ENCODE measurements around the gene SLC35G2.
A peak's percentile ranks its signal among the peaks of the same experiment; 100 is the strongest.

The SLC35G2 gene

DNA sequence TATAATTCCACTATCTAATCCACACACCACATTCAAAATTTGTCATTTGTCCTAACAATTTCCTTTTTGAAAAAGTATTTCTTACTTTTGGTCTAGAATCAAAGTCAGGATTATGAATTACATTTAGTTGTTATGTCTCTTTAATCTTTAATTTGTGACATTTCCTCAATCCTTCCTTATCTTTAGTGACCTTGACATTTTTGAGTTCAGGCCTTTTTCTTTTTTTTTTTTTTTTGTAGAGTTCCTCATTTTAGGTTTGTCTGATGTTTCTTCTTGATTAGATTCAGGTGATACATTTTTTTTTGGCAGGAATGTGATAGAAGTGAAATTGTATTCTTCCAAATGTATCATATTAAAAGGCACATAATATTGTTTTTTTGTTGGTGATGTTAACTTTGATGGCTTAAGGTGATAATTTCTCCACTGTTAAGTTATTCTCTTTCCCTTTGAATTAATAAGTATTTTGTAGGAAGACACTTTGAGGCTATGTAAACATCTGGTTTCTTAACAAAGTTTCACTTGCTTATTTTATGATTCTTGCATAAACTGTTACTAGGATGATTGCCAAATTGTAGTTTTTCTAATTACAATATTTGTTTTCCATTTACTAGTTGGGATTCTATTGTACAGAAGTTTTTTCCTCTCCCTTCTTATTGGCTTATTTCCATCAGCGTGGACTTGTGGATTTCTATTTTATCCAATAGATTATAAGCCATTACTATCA is 16.3 kb downstream of the SLC35G2 start:
- no peaks in the 10 kb centered on the region for H3K36me3 ChIP-seq
- H3K4me1 ChIP-seq, result peaks cover 25% of the 10 kb centered on the region
- no peak overlapping the region for H3K9ac ChIP-seq
- no peak for TF ChIP-seq Cebpa-rat (IDR thresholded peaks at IDR 0.05)
- H3K27ac ChIP-seq, result no peak overlapping the region
- H4K20me1 ChIP-seq, result no peaks in the 10 kb centered on the region
- H3K27me3 ChIP-seq, result no peaks in the 10 kb centered on the region
- no peaks in the 10 kb centered on the region for H3K9me3 ChIP-seq
- H3K4me3 ChIP-seq, result no peak overlapping the region
- no peak overlapping the region for H3K4me2 ChIP-seq

DNA sequence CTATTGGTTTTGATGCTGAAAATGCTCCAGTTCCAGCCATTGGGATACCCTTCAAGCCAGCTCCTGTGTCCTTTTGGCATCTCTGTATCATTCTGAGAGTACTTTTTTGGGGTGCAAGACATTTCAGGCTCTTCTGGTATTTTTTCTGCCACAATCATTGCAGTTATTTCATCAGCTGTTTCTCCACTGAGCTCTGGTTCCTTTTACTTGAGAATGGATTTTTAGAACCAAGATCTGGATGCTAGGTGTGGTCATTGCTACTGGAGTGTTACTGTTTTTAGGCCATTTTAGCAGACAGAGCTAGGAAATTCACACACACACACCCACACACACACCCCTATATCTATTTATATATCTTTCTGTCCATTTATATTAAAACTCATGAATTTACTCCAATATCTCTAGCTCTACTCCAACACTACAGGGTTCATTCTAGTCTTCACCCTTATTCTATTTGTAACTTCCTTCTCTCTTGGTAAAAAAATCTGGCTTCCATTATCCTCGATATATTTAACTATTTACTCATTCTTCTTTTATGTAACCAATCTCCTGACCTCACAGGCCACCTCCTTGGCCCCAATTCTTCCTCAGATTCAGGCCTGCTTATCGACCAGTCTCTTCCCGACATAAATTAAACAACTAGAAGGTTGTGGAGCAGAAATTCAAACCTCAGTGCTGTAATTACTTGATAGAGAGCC is 17.0 kb downstream of the SLC35G2 start:
- peaks cover 2% of the 10 kb centered on the region; the same call in 1 of the 2 replicates for H3K36me3 ChIP-seq
- peaks cover 25% of the 10 kb centered on the region for H3K4me1 ChIP-seq
- no peaks in the 10 kb centered on the region for H3K9me3 ChIP-seq
- no peaks in the 10 kb centered on the region for H4K20me1 ChIP-seq
- H3K9ac ChIP-seq, result no peak overlapping the region
- no peak overlapping the region for H3K4me3 ChIP-seq
- H3K4me2 ChIP-seq, result no peak overlapping the region
- H3K27ac ChIP-seq, result no peak overlapping the region
- TF ChIP-seq Cebpa-rat (IDR thresholded peaks at IDR 0.05), result no peak
- no peaks in the 10 kb centered on the region for H3K27me3 ChIP-seq

DNA sequence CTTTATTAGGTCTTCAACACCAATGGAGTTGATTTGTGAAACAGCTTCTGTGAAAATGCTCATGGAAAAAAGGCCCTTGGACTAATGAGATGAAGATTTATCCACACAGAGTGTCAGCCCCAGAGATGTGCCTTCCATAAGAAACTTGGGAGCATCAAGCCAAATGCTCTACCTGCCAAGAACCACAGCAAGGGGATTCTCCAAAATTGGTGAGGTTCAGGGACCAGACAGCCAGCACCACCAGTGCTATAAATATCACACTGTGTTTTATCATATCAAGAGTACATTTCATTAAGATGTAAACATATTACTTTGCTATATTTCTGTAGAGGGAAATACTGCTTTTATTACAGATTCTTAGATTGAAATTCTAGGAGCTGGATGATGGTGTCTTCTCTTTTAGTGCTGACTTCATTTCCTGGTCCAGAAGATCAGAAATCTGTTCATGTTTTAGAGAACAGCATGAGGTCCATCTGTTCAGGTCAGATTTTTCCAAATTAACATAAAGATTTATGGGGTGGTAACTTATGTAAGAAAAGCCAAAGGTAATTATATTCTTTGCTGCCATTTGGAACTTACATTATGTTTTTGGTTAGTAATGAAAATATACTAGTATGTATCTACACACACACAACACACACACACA is 17.7 kb downstream of the SLC35G2 start:
- no peaks in the 10 kb centered on the region for H3K27me3 ChIP-seq
- H3K4me2 ChIP-seq, result no peak overlapping the region
- peaks cover 9% of the 10 kb centered on the region; the same call in 1 of the 2 replicates for H3K36me3 ChIP-seq
- TF ChIP-seq Cebpa-rat (IDR thresholded peaks at IDR 0.05), result no peak
- H3K4me3 ChIP-seq, result no peak overlapping the region
- no peak overlapping the region for H3K9ac ChIP-seq
- peaks cover 25% of the 10 kb centered on the region for H3K4me1 ChIP-seq
- H3K27ac ChIP-seq, result no peak overlapping the region
- no peaks in the 10 kb centered on the region for H3K9me3 ChIP-seq
- H4K20me1 ChIP-seq, result no peaks in the 10 kb centered on the region

DNA sequence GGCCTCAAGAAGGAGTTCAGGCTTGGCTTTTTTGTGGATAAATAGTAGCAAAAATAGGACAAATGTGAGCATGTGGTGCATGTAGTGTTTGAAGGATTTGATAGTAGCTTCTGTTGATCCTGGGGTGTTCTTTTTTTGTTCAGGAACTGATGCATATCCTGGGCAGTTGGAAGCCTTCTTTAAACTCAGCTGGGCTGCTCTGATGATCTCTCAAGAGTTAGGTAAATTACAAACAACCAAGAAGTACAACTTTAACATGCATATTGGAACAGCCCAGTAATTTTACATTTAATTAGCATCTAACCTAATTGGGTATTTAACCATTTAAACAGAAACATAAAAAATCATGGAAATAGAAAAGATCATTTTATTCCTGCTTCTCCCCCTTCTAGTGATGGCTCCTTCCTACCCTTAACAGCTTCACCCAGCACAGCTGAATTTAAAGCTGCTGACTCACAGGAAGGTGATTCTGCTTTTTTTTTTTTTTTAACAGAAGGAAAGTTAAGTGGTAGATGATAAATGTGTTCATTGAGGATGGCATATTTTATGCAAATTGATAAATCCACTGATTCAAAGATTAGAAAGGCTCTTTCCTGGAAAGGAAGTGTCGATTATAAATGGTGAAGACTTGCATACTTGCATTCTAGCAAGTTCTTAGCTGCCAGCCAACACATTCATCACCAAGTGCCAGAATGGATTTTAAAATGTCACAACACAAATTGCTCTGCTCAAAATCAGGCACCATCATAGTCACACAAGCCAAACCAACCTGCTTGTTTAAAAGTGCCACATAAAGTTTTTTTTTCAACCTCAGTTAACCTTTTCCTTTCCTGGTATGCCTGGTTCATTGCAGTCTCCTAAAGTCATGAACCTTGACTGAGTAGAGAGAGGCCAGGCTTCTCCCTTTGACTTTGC is 20.0 kb downstream of the SLC35G2 start:
- Histone ChIP-seq H3K27me3 (no peaks in the 10 kb centered on the region), H3K4me2 (peak overlapping the region; percentile 48), H4K20me1 (no peaks in the 10 kb centered on the region), H3K4me3 (no peak overlapping the region), H3K4me1 (peaks cover 25% of the 10 kb centered on the region), H3K9me3 (no peaks in the 10 kb centered on the region), H3K9ac (no peak overlapping the region), H3K36me3 (peaks cover 24% of the 10 kb centered on the region), H3K27ac (peak overlapping the region; percentile 23; the same call in 1 of the 2 replicates)
- no peak for TF ChIP-seq Cebpa-rat (IDR thresholded peaks at IDR 0.05)

DNA sequence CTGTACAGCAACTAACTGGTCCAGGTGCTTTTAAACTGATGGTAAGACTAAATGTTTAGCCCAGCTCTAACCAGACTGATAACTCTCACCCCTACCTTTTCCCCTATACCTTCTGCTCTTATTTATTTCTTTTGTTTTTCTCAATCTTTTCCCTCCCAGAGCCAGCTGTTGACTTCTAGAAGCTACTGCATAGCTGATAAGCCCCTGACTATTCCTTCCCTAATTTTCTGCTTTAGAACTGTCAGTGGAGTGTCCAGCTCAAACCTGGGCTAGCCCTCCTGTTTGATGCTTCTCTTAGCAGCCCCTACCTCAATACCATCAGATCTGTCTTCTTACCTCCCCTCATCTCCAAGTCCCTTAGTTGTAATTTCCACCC is 20.6 kb downstream of the SLC35G2 start:
- H3K4me3 ChIP-seq, result no peak overlapping the region
- no peak overlapping the region for H3K9ac ChIP-seq
- no peaks in the 10 kb centered on the region for H4K20me1 ChIP-seq
- no peak for TF ChIP-seq Cebpa-rat (IDR thresholded peaks at IDR 0.05)
- H3K4me2 ChIP-seq, result peak overlapping the region; percentile 48
- H3K27me3 ChIP-seq, result no peaks in the 10 kb centered on the region
- no peaks in the 10 kb centered on the region for H3K9me3 ChIP-seq
- H3K27ac ChIP-seq, result peak overlapping the region; percentile 23; the same call in 1 of the 2 replicates
- H3K36me3 ChIP-seq, result peaks cover 31% of the 10 kb centered on the region
- peaks cover 25% of the 10 kb centered on the region for H3K4me1 ChIP-seq

DNA sequence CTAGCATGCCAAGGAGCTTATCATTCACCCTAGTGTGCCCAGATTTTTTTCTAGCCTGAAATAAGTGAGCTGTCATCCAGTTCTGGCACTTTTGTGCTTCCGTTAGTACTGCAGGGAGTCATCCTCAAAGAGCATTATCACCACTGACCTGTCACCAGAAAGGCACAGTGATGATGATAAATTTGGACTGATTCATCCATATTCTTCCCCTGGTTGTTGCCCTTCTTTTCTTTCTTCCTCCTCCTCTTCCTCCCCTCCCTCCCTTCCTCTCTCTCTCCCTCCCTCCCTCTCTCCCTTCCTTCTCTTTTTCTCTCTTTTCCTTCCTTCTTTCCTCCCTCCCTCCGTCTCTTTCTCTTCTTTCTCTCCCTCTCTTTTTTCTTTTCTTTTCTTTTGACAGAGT is 21.3 kb downstream of the SLC35G2 start:
- no peaks in the 10 kb centered on the region for H3K27me3 ChIP-seq
- peaks cover 34% of the 10 kb centered on the region for H3K36me3 ChIP-seq
- H3K9me3 ChIP-seq, result no peaks in the 10 kb centered on the region
- H4K20me1 ChIP-seq, result no peaks in the 10 kb centered on the region
- no peak overlapping the region for H3K4me2 ChIP-seq
- no peak overlapping the region for H3K9ac ChIP-seq
- no peak overlapping the region for H3K4me3 ChIP-seq
- no peak overlapping the region for H3K27ac ChIP-seq
- peaks cover 25% of the 10 kb centered on the region for H3K4me1 ChIP-seq
- TF ChIP-seq Cebpa-rat (IDR thresholded peaks at IDR 0.05), result no peak

DNA sequence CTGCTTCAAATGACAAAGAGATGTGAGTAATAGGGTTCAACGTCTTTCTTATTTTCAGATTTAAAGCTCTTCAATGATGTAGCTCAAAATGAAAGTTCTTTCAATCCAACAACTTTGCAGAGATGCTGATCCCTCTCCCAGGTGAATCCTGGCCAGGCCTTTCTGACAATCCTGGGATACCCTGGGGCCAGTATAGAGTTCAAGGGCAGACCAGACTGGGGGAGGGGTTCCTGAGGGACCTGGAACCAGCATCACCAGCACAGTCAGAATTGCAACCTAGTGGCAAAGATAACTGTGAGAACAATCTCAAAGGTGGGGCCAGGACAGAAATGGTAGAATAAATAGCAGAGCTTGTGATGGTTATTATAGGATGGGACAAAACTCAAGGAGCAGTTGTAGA is 23.4 kb downstream of the SLC35G2 start:
- no peak for TF ChIP-seq Cebpa-rat (IDR thresholded peaks at IDR 0.05)
- H3K9me3 ChIP-seq, result no peaks in the 10 kb centered on the region
- H3K36me3 ChIP-seq, result peaks cover 47% of the 10 kb centered on the region
- no peak overlapping the region for H3K9ac ChIP-seq
- H3K4me2 ChIP-seq, result no peak overlapping the region
- H3K4me1 ChIP-seq, result peaks cover 25% of the 10 kb centered on the region
- no peak overlapping the region for H3K4me3 ChIP-seq
- H4K20me1 ChIP-seq, result no peaks in the 10 kb centered on the region
- H3K27me3 ChIP-seq, result no peaks in the 10 kb centered on the region
- H3K27ac ChIP-seq, result no peak overlapping the region

DNA sequence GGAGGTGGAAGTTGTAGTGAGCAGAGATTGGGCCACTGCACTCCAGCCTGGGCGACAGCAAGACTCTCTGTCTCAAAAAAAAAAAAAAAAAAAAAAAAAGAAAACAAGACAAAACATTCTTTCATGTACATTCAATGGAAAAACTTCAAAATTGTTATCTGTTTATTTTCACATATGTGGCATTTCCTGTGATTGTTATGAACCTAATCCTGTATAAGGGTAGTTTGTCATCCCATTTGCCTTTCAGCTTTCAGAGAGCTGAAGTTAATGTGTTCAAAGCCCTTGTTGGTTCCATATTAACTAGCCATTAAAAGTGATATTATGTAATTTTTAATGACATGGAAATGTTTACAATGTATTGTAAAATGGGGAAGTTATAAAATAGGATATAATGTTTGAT is 25.8 kb downstream of the SLC35G2 start:
- Histone ChIP-seq H3K4me1 (peaks cover 6% of the 10 kb centered on the region), H3K9ac (no peak overlapping the region), H4K20me1 (no peaks in the 10 kb centered on the region), H3K27me3 (no peaks in the 10 kb centered on the region), H3K36me3 (peaks cover 56% of the 10 kb centered on the region), H3K27ac (no peak overlapping the region), H3K4me3 (no peak overlapping the region), H3K9me3 (no peaks in the 10 kb centered on the region), H3K4me2 (no peak overlapping the region)
- no peak for TF ChIP-seq Cebpa-rat (IDR thresholded peaks at IDR 0.05)

DNA sequence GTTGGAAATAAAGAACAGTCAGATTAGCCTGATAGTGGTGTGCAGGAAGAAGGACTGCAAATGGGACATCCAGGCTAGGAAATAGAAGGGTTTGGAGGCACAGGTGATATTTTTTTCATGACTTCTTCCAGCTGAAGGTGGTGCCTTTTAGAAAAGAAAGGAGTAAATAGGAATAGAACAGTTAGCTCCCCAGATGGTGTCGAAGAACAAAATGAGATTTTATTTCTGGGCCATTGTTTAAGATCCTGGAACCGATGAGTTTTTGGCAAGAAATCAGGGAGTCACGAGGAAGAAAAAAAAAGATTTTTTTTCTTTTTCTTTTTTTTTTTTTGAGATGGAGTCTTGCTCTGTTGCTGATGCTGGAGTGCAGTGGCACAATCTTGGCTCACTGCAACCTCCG is 33.3 kb downstream of the SLC35G2 start:
- H3K27me3 ChIP-seq, result no peaks in the 10 kb centered on the region
- no peak overlapping the region for H3K27ac ChIP-seq
- H3K9me3 ChIP-seq, result peaks cover 19% of the 10 kb centered on the region
- H3K4me2 ChIP-seq, result no peak overlapping the region
- TF ChIP-seq Cebpa-rat (IDR thresholded peaks at IDR 0.05), result no peak
- no peak overlapping the region for H3K4me3 ChIP-seq
- no peak overlapping the region for H3K9ac ChIP-seq
- H3K4me1 ChIP-seq, result no peaks in the 10 kb centered on the region
- peaks cover 33% of the 10 kb centered on the region for H3K36me3 ChIP-seq
- H4K20me1 ChIP-seq, result no peaks in the 10 kb centered on the region
